HepG2 (cell line): ENCODE data around the gene POLR3E. TPM values are rescaled to one million over a fixed set of nuclear protein-coding genes. Genes with fewer than 3 reads are reported as not detected.

Source experiments
- KLF16 ChIP-seq, 2 experiments: sonication (generic) in 1 of 2; formaldehyde crosslinking in 1 of 2; IDR thresholded peaks; 2 replicates each; pipeline versions ENCODE4 v1.6.1 to v1.8.0; 2016 to 2023; ENCODE audit warnings: missing genetic modification reagents in 2 of 2, missing compliant biosample characterization in 1 of 2
- RBM22 ChIP-seq: fragments of 200-400 bp; formaldehyde crosslinking; optimal IDR thresholded peaks from 2 replicates; pipeline ENCODE3; 2017; ENCODE audit warnings: mild to moderate bottlenecking, low read length, moderate library complexity
- RBM39 ChIP-seq: fragments of 200-400 bp; formaldehyde crosslinking; IDR thresholded peaks from one replicate; pipeline ENCODE4 v1.6.1; 2018; ENCODE audit warnings: antibody characterized with exemption, mild to moderate bottlenecking, low read depth, low read length; ENCODE audit not compliant: poor library complexity, severe bottlenecking
- SRSF1 ChIP-seq: fragments of 200-400 bp; formaldehyde crosslinking; optimal IDR thresholded peaks from 2 replicates; pipeline ENCODE3; 2017; ENCODE audit warnings: mild to moderate bottlenecking, low read depth, low read length, moderate library complexity
- TEAD2 ChIP-seq: sonication (generic); formaldehyde crosslinking; IDR thresholded peaks from 2 replicates; pipeline ENCODE4 v1.9.0; 2021; ENCODE audit warnings: missing genetic modification reagents
- TSC22D2 ChIP-seq: sonication (generic); formaldehyde crosslinking; IDR thresholded peaks from 2 replicates; pipeline ENCODE4 v1.5.1; 2020; ENCODE audit warnings: missing genetic modification reagents, mild to moderate bottlenecking, borderline replicate concordance
- ZBTB42 ChIP-seq: sonication (generic); formaldehyde crosslinking; IDR thresholded peaks from 2 replicates; pipeline ENCODE4 v1.5.0; 2020; ENCODE audit warnings: mild to moderate bottlenecking, missing genetic modification reagents
- ZNF543 ChIP-seq: sonication (generic); formaldehyde crosslinking; IDR thresholded peaks from 2 replicates; pipeline ENCODE4 v1.4.0; 2020; ENCODE audit warnings: mild to moderate bottlenecking, missing genetic modification reagents
- ZNF569 ChIP-seq: sonication (generic); formaldehyde crosslinking; IDR thresholded peaks from 2 replicates; pipeline ENCODE4 v1.5.0; 2020; ENCODE audit warnings: mild to moderate bottlenecking, missing genetic modification reagents, moderate library complexity, borderline replicate concordance
- ZNF615 ChIP-seq: sonication (generic); formaldehyde crosslinking; IDR thresholded peaks from 2 replicates; pipeline ENCODE4 v1.5.0; 2020; ENCODE audit warnings: mild to moderate bottlenecking, missing genetic modification reagents, borderline replicate concordance
- ZNF737 ChIP-seq: sonication (generic); formaldehyde crosslinking; IDR thresholded peaks from 2 replicates; pipeline ENCODE4 v1.5.0; 2020; ENCODE audit warnings: missing genetic modification reagents, mild to moderate bottlenecking, borderline replicate concordance
- ZNF816 ChIP-seq: sonication (generic); formaldehyde crosslinking; IDR thresholded peaks from 2 replicates; pipeline ENCODE4 v1.8.0; 2022; ENCODE audit warnings: missing genetic modification reagents, mild to moderate bottlenecking, borderline replicate concordance
- polyA plus RNA-seq, 8 experiments: library from polyadenylated mRNA; depleted of rRNA in 3 of 8; stranded (reverse) in 7 of 8; unstranded in 1 of 8; fragments of >200 nt; fragmentation: Illumina TruSeq in 4 of 8; extraction: Trizol in 4 of 8; gene quantifications; 2 replicates each; pipeline versions ENCODE4 v1.2.1 to v1.2.3, GENCODE V29; 2011 to 2016; ENCODE audit warnings: low read depth in 4 of 8, missing spikeins in 1 of 8, mixed read lengths in 1 of 8; ENCODE audit not compliant: insufficient read depth in 1 of 8
- total RNA-seq, 5 experiments: library from RNA; depleted of rRNA; stranded (reverse); fragments of >200 nt; fragmentation: Illumina TruSeq; extraction: Trizol; gene quantifications; 2 replicates each; pipeline ENCODE4 v1.2.3, GENCODE V29; 2016; ENCODE audit warnings: low read depth in 1 of 5
- TF ChIP-seq, protein P1 (sequence below): sonication (generic); formaldehyde crosslinking; conservative IDR thresholded peaks from 2 replicates; pipeline ENCODE4 v1.4.0; 2020; ENCODE audit warnings: mild to moderate bottlenecking, missing genetic modification reagents, moderate library complexity
- TF ChIP-seq, protein P2 (sequence below): sonication (generic); formaldehyde crosslinking; conservative IDR thresholded peaks from 2 replicates; pipeline ENCODE4 v1.4.0; 2020; ENCODE audit warnings: missing genetic modification reagents
- TF ChIP-seq, protein P3 (sequence below): sonication (generic); formaldehyde crosslinking; IDR thresholded peaks from 2 replicates; pipeline ENCODE4 v1.5.1; 2020; ENCODE audit warnings: mild to moderate bottlenecking, missing genetic modification reagents, borderline replicate concordance
- TF ChIP-seq, protein P4 (sequence below): IDR thresholded peaks from 2 replicates; pipeline ENCODE4 v1.6.1; 2016

The POLR3E gene
- total and polyA plus RNA-seq, 2 of the 13 experiments (the other 11 are each of a cell fraction or from before 2014, with no cell fraction given) = 135 to 262 TPM

DNA sequence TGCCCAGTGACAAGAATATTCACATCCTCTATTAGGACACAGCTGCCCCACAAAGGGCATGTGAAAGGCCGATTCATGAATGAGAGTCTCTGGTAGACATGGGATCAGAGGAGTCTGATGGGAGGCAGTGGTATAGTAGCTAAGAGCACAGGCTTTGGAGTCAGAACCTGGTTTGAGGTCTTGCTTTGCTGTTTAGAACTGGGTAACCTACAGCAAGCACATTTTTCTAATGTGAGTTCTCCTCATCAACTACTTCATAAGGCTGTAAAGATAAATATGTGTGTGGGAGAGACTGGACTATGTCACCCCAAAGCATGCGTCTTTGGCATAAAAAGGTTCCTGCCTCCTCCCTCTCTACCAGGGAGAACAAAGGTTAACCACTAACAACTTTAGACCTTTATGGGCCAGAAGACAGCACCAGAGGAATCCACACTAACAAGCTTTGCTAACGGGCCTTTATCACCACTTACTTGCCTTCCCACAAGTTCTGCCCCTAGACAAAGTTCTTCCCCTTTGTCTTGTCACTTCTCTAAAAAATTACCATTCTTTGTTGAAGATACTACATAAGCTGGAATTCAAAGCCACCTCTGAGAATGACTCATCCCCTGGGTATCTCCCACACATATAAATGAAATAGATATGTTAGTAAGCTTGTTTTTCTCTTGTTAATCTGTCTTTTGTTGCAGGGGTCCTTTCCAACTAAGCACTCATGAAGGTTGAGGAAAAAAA, 56.1 kb downstream of the POLR3E start (continued):
- TF ChIP-seq, protein P1, sequence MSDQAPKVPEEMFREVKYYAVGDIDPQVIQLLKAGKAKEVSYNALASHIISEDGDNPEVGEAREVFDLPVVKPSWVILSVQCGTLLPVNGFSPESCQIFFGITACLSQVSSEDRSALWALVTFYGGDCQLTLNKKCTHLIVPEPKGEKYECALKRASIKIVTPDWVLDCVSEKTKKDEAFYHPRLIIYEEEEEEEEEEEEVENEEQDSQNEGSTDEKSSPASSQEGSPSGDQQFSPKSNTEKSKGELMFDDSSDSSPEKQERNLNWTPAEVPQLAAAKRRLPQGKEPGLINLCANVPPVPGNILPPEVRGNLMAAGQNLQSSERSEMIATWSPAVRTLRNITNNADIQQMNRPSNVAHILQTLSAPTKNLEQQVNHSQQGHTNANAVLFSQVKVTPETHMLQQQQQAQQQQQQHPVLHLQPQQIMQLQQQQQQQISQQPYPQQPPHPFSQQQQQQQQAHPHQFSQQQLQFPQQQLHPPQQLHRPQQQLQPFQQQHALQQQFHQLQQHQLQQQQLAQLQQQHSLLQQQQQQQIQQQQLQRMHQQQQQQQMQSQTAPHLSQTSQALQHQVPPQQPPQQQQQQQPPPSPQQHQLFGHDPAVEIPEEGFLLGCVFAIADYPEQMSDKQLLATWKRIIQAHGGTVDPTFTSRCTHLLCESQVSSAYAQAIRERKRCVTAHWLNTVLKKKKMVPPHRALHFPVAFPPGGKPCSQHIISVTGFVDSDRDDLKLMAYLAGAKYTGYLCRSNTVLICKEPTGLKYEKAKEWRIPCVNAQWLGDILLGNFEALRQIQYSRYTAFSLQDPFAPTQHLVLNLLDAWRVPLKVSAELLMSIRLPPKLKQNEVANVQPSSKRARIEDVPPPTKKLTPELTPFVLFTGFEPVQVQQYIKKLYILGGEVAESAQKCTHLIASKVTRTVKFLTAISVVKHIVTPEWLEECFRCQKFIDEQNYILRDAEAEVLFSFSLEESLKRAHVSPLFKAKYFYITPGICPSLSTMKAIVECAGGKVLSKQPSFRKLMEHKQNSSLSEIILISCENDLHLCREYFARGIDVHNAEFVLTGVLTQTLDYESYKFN (CRISPR knock-in tag) = peak; percentile 74
- TF ChIP-seq RBM39 (no peak), ZNF737 (no peak), RBM22 (peak; percentile 67), SRSF1 (no peak), TSC22D2 (0 out of 2 replicates have a peak, but pooled peaks have one; percentile 13), ZNF615 (CRISPR knock-in tag) (0 out of 2 replicates have a peak, but pooled peaks have one; percentile 42), ZBTB42 (no peak), ZNF816 (CRISPR knock-in tag) (0 out of 2 replicates have a peak, but pooled peaks have one; percentile 6), ZNF543 (CRISPR knock-in tag) (peak; percentile 24; the same call in 1 of the 2 replicates), ZNF569 (no peak), TEAD2 (CRISPR knock-in tag) (0 out of 2 replicates have a peak, but pooled peaks have one; percentile 11), KLF16 (CRISPR knock-in tag; IDR thresholded peaks at IDR 0.05) (peak in 1 of 2 experiments; percentile 40; a peak in 1 of 4 replicates)
- TF ChIP-seq, protein P2, sequence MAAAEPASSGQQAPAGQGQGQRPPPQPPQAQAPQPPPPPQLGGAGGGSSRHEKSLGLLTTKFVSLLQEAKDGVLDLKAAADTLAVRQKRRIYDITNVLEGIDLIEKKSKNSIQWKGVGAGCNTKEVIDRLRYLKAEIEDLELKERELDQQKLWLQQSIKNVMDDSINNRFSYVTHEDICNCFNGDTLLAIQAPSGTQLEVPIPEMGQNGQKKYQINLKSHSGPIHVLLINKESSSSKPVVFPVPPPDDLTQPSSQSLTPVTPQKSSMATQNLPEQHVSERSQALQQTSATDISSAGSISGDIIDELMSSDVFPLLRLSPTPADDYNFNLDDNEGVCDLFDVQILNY (CRISPR knock-in tag) = no peak
- TF ChIP-seq, protein P3, sequence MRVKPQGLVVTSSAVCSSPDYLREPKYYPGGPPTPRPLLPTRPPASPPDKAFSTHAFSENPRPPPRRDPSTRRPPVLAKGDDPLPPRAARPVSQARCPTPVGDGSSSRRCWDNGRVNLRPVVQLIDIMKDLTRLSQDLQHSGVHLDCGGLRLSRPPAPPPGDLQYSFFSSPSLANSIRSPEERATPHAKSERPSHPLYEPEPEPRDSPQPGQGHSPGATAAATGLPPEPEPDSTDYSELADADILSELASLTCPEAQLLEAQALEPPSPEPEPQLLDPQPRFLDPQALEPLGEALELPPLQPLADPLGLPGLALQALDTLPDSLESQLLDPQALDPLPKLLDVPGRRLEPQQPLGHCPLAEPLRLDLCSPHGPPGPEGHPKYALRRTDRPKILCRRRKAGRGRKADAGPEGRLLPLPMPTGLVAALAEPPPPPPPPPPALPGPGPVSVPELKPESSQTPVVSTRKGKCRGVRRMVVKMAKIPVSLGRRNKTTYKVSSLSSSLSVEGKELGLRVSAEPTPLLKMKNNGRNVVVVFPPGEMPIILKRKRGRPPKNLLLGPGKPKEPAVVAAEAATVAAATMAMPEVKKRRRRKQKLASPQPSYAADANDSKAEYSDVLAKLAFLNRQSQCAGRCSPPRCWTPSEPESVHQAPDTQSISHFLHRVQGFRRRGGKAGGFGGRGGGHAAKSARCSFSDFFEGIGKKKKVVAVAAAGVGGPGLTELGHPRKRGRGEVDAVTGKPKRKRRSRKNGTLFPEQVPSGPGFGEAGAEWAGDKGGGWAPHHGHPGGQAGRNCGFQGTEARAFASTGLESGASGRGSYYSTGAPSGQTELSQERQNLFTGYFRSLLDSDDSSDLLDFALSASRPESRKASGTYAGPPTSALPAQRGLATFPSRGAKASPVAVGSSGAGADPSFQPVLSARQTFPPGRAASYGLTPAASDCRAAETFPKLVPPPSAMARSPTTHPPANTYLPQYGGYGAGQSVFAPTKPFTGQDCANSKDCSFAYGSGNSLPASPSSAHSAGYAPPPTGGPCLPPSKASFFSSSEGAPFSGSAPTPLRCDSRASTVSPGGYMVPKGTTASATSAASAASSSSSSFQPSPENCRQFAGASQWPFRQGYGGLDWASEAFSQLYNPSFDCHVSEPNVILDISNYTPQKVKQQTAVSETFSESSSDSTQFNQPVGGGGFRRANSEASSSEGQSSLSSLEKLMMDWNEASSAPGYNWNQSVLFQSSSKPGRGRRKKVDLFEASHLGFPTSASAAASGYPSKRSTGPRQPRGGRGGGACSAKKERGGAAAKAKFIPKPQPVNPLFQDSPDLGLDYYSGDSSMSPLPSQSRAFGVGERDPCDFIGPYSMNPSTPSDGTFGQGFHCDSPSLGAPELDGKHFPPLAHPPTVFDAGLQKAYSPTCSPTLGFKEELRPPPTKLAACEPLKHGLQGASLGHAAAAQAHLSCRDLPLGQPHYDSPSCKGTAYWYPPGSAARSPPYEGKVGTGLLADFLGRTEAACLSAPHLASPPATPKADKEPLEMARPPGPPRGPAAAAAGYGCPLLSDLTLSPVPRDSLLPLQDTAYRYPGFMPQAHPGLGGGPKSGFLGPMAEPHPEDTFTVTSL = peak; percentile 59; the same call in 1 of the 2 replicates
- TF ChIP-seq, protein P4, sequence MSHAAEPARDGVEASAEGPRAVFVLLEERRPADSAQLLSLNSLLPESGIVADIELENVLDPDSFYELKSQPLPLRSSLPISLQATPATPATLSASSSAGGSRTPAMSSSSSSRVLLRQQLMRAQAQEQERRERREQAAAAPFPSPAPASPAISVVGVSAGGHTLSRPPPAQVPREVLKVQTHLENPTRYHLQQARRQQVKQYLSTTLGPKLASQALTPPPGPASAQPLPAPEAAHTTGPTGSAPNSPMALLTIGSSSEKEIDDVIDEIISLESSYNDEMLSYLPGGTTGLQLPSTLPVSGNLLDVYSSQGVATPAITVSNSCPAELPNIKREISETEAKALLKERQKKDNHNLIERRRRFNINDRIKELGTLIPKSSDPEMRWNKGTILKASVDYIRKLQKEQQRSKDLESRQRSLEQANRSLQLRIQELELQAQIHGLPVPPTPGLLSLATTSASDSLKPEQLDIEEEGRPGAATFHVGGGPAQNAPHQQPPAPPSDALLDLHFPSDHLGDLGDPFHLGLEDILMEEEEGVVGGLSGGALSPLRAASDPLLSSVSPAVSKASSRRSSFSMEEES (CRISPR knock-in tag) = peak; percentile 15; the same call in 1 of the 2 replicates
